Skeletal muscle satellite cell (primary cell): ENCODE measurements around the gene TBX18.

ENCODE experiments used
- H3K27me3 ChIP-seq: 2 replicates; pipeline ENCODE4 v1.7.0; 2013; ENCODE audit warnings: low read length; ENCODE audit not compliant: control insufficient read depth, insufficient read depth
- H3K36me3 ChIP-seq: 2 replicates; pipeline ENCODE4 v1.7.0; 2013; ENCODE audit warnings: mild to moderate bottlenecking, control low read depth, low read length; ENCODE audit not compliant: insufficient read depth
- H3K4me1 ChIP-seq: 2 replicates; pipeline ENCODE4 v1.7.0; 2013; ENCODE audit warnings: low read length; ENCODE audit not compliant: control insufficient read depth, insufficient read depth
- H3K4me2 ChIP-seq: 2 replicates; pipeline ENCODE4 v1.7.0; 2013; ENCODE audit warnings: mild to moderate bottlenecking, low read length
- H3K4me3 ChIP-seq: 2 replicates; pipeline ENCODE4 v1.7.0; 2013; ENCODE audit warnings: low read length
- H3K9ac ChIP-seq: 2 replicates; pipeline ENCODE4 v1.7.0; 2013; ENCODE audit warnings: mild to moderate bottlenecking, low read depth, low read length, moderate library complexity
- H3K9me3 ChIP-seq: replicated peaks from 2 replicates; pipeline ENCODE4 v1.7.0; 2013; ENCODE audit warnings: mild to moderate bottlenecking, control low read depth, low read length

Gene TBX18

DNA sequence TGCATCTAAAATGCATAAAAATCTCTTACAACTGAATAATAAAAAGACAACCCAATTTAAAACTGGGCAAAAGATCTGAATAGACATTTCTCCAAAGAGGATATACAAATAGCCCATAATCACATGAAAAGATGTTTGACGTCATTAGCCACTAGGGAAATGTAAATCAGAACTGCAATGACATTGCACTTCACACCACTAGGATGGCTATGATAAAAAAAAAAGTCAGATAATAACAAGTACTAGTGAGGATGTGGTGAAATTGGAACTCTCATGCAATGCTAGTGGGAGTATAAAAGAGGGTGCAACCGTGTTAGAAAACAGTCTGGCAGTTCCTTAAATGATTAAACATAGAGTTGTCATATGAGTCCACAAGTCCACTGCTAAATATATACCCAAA is 24.3 kb upstream of the TBX18 start:
- peaks cover 14% of the 10 kb centered on the region for H3K27me3 ChIP-seq
- H3K4me1 ChIP-seq = peaks cover 15% of the 10 kb centered on the region
- H3K9me3 ChIP-seq = no peaks in the 10 kb centered on the region
- H3K4me2 ChIP-seq = no peak overlapping the region
- H3K4me3 ChIP-seq = no peak overlapping the region
- no peak overlapping the region for H3K9ac ChIP-seq
- no peaks in the 10 kb centered on the region for H3K36me3 ChIP-seq

DNA sequence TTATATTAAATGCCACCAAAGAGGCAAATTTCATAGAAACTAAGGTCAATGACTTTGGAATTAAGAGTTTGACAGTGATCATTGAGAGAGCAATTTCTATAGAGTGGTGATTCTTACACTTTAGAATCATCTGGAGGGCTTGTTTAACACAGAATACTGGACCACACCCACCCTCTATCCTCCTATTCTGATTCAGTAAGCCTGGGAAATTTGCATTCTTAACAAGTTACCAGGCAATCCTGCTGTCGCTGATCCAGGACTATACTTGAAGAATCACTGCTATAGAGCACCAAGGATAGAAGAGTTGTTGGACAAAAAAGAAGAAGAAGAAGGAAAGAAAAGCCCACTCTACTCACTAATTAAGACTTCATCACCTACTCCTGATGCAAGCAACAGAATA is 21.3 kb upstream of the TBX18 start:
- peaks cover 42% of the 10 kb centered on the region for H3K27me3 ChIP-seq
- no peak overlapping the region for H3K4me3 ChIP-seq
- no peaks in the 10 kb centered on the region for H3K36me3 ChIP-seq
- H3K4me1 ChIP-seq = peaks cover 6% of the 10 kb centered on the region
- H3K4me2 ChIP-seq = no peak overlapping the region
- H3K9me3 ChIP-seq = no peaks in the 10 kb centered on the region
- H3K9ac ChIP-seq = no peak overlapping the region

DNA sequence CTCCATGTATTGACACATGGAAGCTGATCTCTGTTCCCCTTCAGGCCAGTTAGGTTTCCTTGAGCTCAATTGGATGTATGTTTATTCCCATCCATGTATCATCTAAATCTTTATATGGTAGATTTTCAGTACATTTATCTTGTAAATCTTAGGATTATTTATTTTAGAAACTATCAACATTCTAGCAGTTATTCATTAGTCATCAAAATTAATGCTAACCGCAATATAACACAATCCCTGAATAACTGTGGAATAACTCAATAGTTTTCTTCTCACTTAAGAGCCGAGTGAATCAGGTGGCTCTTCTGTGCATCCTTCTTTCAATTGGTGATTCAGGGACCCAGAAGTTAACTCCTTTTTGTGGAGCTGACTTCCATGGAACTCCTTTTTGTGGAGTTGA is 15.5 kb upstream of the TBX18 start:
- H3K4me3 ChIP-seq = no peak overlapping the region
- H3K9me3 ChIP-seq = no peaks in the 10 kb centered on the region
- peaks cover 71% of the 10 kb centered on the region for H3K27me3 ChIP-seq
- no peaks in the 10 kb centered on the region for H3K36me3 ChIP-seq
- H3K4me1 ChIP-seq = peaks cover 7% of the 10 kb centered on the region
- no peak overlapping the region for H3K4me2 ChIP-seq
- H3K9ac ChIP-seq = no peak overlapping the region

DNA sequence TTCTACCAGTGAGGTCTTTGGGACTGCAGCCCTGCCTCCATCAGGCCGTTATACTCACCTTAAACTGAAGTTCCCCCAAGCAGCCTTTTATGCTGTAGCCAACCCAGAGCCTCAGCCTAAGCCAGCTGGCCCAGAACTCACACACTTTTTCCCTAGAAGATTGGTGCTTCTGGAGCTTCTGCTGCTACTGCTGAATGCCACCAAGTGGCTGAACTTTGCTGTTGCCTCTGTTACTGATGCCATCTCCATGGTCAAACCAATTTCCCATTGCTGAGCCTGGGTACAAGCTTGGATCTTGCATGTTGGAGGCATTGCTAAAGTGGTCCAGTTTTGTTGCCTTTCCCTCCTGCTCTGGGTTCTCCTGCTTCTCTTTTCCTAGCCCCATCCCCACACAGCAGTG is 15.0 kb upstream of the TBX18 start:
- Histone ChIP-seq H3K9ac (no peak overlapping the region), H3K9me3 (no peaks in the 10 kb centered on the region), H3K4me2 (no peak overlapping the region)

DNA sequence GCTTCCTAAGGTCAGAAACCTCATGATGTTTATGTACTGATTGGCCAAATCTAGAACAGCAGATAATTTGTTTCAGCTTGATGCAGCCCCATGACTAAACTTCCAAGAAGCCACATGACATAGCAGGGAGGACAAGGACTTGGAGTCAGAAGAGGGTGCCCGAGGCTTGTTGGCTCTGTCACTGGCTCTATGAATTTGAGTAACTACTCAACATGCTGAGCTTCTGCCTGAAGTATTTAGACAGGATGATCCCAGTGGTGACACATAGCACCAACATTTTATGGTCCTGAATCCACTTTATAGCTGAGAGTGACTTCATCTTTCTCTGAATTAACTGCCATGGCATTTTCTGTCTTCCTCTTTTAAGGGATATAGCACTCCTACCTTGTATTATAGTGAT is 13.5 kb upstream of the TBX18 start:
- Histone ChIP-seq H3K4me1 (peaks cover 24% of the 10 kb centered on the region), H3K4me3 (no peak overlapping the region), H3K4me2 (no peak overlapping the region), H3K36me3 (no peaks in the 10 kb centered on the region), H3K9ac (no peak overlapping the region), H3K27me3 (peaks cover 66% of the 10 kb centered on the region), H3K9me3 (no peaks in the 10 kb centered on the region)

More for the DNA sequence above, 15.0 kb upstream of the TBX18 start:
- Histone ChIP-seq H3K4me3 (no peak overlapping the region), H3K4me1 (peaks cover 9% of the 10 kb centered on the region), H3K36me3 (no peaks in the 10 kb centered on the region), H3K27me3 (peaks cover 69% of the 10 kb centered on the region)

DNA sequence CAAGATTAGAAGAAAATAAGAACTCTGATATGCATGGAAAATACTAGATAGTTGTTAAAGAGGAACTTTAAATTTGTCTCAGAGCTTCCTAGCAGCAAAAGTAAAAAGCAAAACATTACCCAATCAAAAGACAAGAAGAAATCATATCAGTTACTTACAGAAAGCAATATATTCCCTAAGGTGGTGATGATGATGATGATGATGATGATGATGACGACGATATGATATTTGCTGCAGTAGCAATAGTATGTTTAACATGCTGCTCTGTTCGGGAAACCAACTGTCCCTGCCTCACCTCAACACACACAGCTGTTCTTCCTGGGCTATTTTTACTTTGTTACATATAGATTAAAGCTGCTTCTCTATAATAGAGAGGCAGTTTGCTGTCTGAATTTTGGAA is 12.0 kb upstream of the TBX18 start:
- Histone ChIP-seq H3K4me1 (peaks cover 26% of the 10 kb centered on the region), H3K27me3 (peaks cover 67% of the 10 kb centered on the region), H3K4me3 (no peak overlapping the region), H3K36me3 (no peaks in the 10 kb centered on the region), H3K9ac (no peak overlapping the region), H3K4me2 (no peak overlapping the region), H3K9me3 (no peaks in the 10 kb centered on the region)

DNA sequence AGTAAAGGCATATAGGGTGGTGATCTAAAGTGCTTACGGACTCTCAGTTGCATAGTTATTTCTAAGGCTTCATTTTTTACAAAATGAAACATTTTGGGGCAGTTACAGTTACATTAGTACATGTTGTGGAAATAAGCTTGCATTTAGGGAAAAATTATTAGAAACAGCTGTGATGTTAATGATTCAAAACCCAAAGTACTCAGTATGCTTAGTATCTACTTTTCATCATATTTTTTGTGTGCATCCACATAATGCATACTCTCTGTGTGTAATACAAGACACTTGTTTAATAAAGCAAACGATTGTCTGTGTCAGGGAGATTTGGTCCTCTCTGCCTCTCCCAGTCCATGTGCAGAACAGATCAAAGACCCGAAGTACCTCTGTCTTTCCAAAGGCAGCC is 11.4 kb upstream of the TBX18 start:
- Histone ChIP-seq H3K9ac (no peak overlapping the region), H3K4me1 (peaks cover 26% of the 10 kb centered on the region), H3K36me3 (no peaks in the 10 kb centered on the region), H3K9me3 (no peaks in the 10 kb centered on the region), H3K4me3 (no peak overlapping the region), H3K4me2 (no peak overlapping the region), H3K27me3 (peaks cover 67% of the 10 kb centered on the region)

DNA sequence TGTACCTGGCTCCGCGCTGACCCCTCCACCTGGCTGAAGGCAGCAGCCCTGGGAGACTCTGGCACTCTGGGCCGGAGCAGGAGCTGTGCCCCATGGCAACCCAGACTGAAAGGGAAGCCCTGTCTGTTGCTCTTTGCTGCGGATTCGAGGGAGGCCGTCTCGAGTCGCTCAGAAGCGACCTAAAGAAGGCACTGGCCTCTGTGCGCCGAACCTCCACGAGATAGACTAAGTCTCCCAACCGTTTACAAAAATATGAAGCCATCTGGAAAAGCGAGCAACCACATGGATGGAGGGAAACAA is 10.5 kb upstream of the TBX18 start:
- H3K4me1 ChIP-seq = peaks cover 26% of the 10 kb centered on the region
- peak overlapping the region; percentile 77 for H3K4me3 ChIP-seq
- H3K9me3 ChIP-seq = no peaks in the 10 kb centered on the region
- H3K36me3 ChIP-seq = no peaks in the 10 kb centered on the region
- H3K4me2 ChIP-seq = peak overlapping the region; percentile 96
- no peak overlapping the region for H3K9ac ChIP-seq
- peaks cover 64% of the 10 kb centered on the region for H3K27me3 ChIP-seq

DNA sequence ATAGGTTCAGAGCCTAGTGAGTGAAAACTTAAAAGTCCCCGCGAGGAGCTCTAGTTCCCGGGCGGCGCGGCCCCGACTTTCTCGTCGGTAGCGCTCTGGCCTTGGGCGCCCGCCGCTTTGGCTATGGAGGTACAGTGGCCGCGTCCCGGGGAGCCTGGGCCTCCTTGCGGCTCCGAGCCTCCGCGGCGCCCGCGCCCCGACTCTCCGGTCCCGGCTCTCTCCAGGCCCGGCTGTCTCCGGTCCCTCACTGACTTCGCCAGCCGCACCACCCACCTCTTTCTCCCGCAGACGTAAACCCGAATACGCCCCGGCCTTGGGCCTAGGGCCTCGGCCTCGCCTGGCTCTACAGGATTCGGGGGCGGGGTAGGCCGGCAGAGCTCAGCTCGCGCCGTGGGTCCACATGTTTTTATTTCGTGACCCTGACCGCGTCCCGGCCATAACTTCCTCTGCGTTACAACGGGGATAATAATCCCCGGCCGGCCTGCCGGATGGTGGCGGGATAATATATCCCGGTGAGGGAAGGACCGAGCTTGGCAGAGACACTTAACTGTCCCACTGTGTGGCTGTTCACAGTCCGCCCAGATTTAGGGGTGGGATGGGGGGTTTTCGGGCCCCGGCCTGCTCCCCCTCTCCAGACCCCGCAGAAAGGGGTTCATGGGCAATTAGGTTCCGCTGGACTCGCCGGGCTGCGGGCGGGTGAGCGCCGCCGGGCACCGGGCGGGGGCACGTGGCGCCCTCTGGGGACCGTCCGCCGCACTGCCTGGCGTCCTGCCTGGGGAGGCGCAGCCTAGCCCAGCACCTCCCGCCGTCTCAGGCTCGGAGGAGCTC is 10.0 kb upstream of the TBX18 start:
- H3K36me3 ChIP-seq = no peaks in the 10 kb centered on the region
- peak overlapping the region; percentile 77 for H3K4me3 ChIP-seq
- H3K9me3 ChIP-seq = no peaks in the 10 kb centered on the region
- H3K9ac ChIP-seq = peak overlapping the region; percentile 85
- H3K4me1 ChIP-seq = peaks cover 26% of the 10 kb centered on the region
- H3K27me3 ChIP-seq = peaks cover 66% of the 10 kb centered on the region
- peak overlapping the region; percentile 96 for H3K4me2 ChIP-seq

DNA sequence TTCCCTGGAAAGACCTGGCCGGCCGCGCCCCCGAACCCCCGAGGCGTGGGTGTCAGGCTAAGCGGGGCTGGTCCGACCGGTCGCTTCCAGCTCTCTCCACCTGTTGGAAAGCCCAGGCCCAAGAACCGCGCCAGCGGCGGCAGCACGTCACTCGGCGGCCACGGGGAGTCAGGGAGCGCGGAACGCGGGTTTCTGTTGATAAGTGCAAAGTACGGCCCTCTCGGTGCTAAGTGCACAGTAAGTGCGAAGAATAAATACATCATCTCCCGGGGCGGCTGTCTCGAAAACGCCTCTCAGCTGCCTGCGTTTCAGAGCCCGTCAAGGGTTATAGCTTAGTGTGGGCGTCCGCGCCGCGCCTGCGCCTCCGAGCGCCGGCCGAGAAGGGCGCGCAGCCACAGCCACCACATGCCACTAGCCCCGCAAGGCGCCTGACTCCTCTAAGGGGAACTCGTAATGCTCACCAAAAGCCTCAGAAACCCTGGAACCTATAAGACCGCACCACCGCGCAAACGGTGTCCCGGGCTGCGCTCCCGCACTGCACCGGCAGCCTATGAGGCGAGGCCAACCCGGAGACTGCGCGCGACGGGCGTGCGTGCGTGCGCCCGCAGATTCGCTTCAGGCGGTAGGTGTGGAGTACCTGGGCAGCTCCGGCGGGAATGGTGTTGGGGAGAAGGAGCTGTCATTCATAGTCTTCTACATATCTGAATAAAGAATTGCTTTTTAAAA is 9.2 kb upstream of the TBX18 start:
- Histone ChIP-seq H3K9ac (peak overlapping the region; percentile 85), H3K4me1 (peaks cover 29% of the 10 kb centered on the region), H3K9me3 (no peaks in the 10 kb centered on the region), H3K27me3 (peaks cover 70% of the 10 kb centered on the region), H3K36me3 (no peaks in the 10 kb centered on the region), H3K4me3 (peak overlapping the region; percentile 77), H3K4me2 (peak overlapping the region; percentile 96)

DNA sequence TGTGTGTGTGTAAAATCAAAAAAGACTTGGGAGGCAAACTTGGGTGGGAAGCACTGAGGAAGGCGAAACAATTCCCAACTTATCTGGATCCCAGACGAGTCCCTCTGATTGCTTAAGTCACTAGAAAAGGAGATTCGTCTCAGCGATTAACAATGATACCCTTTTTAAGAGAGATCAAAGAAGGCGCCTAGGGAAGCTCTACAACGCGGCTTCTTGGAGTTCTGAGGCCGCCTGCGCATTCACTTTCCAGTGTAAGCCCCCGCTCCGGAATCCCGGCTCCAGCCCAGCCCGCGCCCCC is 8.7 kb upstream of the TBX18 start:
- H3K9me3 ChIP-seq = no peaks in the 10 kb centered on the region
- H3K4me2 ChIP-seq = peak overlapping the region; percentile 96
- H3K9ac ChIP-seq = peak overlapping the region; percentile 85
- peaks cover 25% of the 10 kb centered on the region for H3K4me1 ChIP-seq
- peak overlapping the region; percentile 77 for H3K4me3 ChIP-seq
- peaks cover 75% of the 10 kb centered on the region for H3K27me3 ChIP-seq
- H3K36me3 ChIP-seq = no peaks in the 10 kb centered on the region
